ENCODE data around the gene ZNF436. TPM values are rescaled to one million over a fixed set of nuclear protein-coding genes. Genes with fewer than 3 reads are reported as not detected.

The ZNF436 gene
- total RNA-seq, 1 donor from 2014 or later = 5.6 TPM

GRCh38 chr1:23368562-23369334 lies 888 bp downstream of the ZNF436 start:
- Mint-ChIP-seq H3K4me3 (peak overlapping the region; percentile 97), H3K27me3 (no peaks in the 10 kb centered on the region), H3K9me3 (no peaks in the 10 kb centered on the region), H3K4me1 (peaks cover 26% of the 10 kb centered on the region), H3K36me3 (ENCODE audit: low read depth) (peaks cover 23% of the 10 kb centered on the region), H3K27ac (peak overlapping the region; percentile 97)
- ATAC-seq (ENCODE audit: low read depth) (peak; percentile 74), DNase-seq (peak; percentile 87)
- CTCF ChIA-PET = interaction anchor here (1.1 kb wide), 1 partner anchor 35 kb away, joined by 3 read pairs; no protein-coding TSS in a partner anchor
- POLR2A ChIA-PET = interaction anchor here (0.5 to 7.4 kb wide), 7 partner anchors 11 to 591 kb away, joined by 3 to 136 read pairs (median 4); partner anchors contain the start of genes ASAP3, HNRNPR and PNRC2
- intact Hi-C loops (cut with micrococcal nuclease) = loop anchor here (1.0 to 10.0 kb wide), 5 partner anchors 24 to 1376 kb away; partner anchors contain the start of genes ASAP3, CLIC4, E2F2 and HNRNPR
- no peak for TF ChIP-seq CTCF (IDR thresholded peaks at IDR 0.05)

- Mint-ChIP-seq H3K27ac (peak overlapping the region; percentile 97), H3K36me3 (ENCODE audit: low read depth) (peaks cover 28% of the 10 kb centered on the region), H3K4me3 (peak overlapping the region; percentile 97), H3K27me3 (no peaks in the 10 kb centered on the region), H3K9me3 (peaks cover 1% of the 10 kb centered on the region), H3K4me1 (peaks cover 26% of the 10 kb centered on the region)
- ChIA-PET CTCF (interaction anchor here (1.1 kb wide), 1 partner anchor 36 kb away, joined by 3 read pairs; no protein-coding TSS in a partner anchor), POLR2A (interaction anchor here (0.5 to 7.4 kb wide), 8 partner anchors 10 to 592 kb away, joined by 3 to 136 read pairs (median 4); partner anchors contain the start of genes ASAP3, HNRNPR and PNRC2)
- intact Hi-C loops (cut with micrococcal nuclease) = loop anchor here (1.0 to 10.0 kb wide), 5 partner anchors 24 to 1377 kb away; partner anchors contain the start of genes ASAP3, CLIC4, E2F2 and HNRNPR
- ATAC-seq (ENCODE audit: low read depth) = peak; percentile 88
- DNase-seq = peak; percentile 88
- TF ChIP-seq CTCF (IDR thresholded peaks at IDR 0.05) = no peak
Measured at GRCh38 chr1:23367791-23368561, 1.7 kb downstream of the ZNF436 start.

GRCh38 chr1:23367451-23367790 lies 2.2 kb downstream of the ZNF436 start:
- POLR2A ChIA-PET = interaction anchor here (0.5 to 7.4 kb wide), 4 partner anchors 15 to 592 kb away, joined by 3 to 136 read pairs (median 6); partner anchors contain the start of genes HNRNPR and PNRC2
- no peak for TF ChIP-seq CTCF (IDR thresholded peaks at IDR 0.05)
- peaks cover 5% of the 10 kb centered on the region for H3K9me3 Mint-ChIP-seq
- peaks cover 26% of the 10 kb centered on the region for H3K4me1 Mint-ChIP-seq
- peak overlapping the region; percentile 97 for H3K4me3 Mint-ChIP-seq
- ATAC-seq (ENCODE audit: low read depth) = no peak
- DNase-seq = no peak
- H3K36me3 Mint-ChIP-seq (ENCODE audit: low read depth) = peaks cover 34% of the 10 kb centered on the region
- no peaks in the 10 kb centered on the region for H3K27me3 Mint-ChIP-seq
- H3K27ac Mint-ChIP-seq = peak overlapping the region; percentile 97
- intact Hi-C loops (cut with micrococcal nuclease) = loop anchor here (10.0 kb wide), 1 partner anchor 1377 kb away; the partner anchor contains the start of gene CLIC4
- CTCF ChIA-PET = no interaction called here

GRCh38 chr1:23366598-23366997 lies 3.0 kb downstream of the ZNF436 start:
- ATAC-seq (ENCODE audit: low read depth) (no peak), DNase-seq (no peak)
- H3K9me3 Mint-ChIP-seq = peaks cover 10% of the 10 kb centered on the region
- peaks cover 26% of the 10 kb centered on the region for H3K4me1 Mint-ChIP-seq
- H3K27me3 Mint-ChIP-seq = no peaks in the 10 kb centered on the region
- peaks cover 42% of the 10 kb centered on the region for H3K36me3 Mint-ChIP-seq (ENCODE audit: low read depth)
- H3K27ac Mint-ChIP-seq = no peak overlapping the region
- TF ChIP-seq CTCF (IDR thresholded peaks at IDR 0.05) = no peak
- CTCF ChIA-PET = no interaction called here
- peak overlapping the region; percentile 38 for H3K4me3 Mint-ChIP-seq
- POLR2A ChIA-PET = interaction anchor here (0.8 to 7.4 kb wide), 2 partner anchors 21 to 348 kb away, joined by 7 to 136 read pairs; partner anchors contain the start of gene HNRNPR
- intact Hi-C loops (cut with micrococcal nuclease) = loop anchor here (10.0 kb wide), 1 partner anchor 1378 kb away; the partner anchor contains the start of gene CLIC4
